Gastroesophageal sphincter (tissue), 3 donors: ENCODE measurements around the gene SLC66A1.

Experiments
- CTCF ChIP-seq, 4 experiments: fragments of 200-600 bp in 2 of 4; fragments of 450-650 bp in 2 of 4; sonication (generic) in 1 of 4; IDR thresholded peaks; one replicate each; pipeline ENCODE4 v1.5.1; 2017 to 2019; ENCODE audit warnings: antibody characterized with exemption in 4 of 4, mild to moderate bottlenecking in 2 of 4, moderate library complexity in 2 of 4
- EP300 ChIP-seq: sonication (generic); formaldehyde crosslinking; IDR thresholded peaks from one replicate; pipeline ENCODE4 v1.6.1; 2017; ENCODE audit warnings: antibody characterized with exemption, mild to moderate bottlenecking

- no peak for TF ChIP-seq CTCF (IDR thresholded peaks at IDR 0.05)
- TF ChIP-seq EP300, result no peak
These were observed 1.5 kb downstream of the SLC66A1 start for GRCh38 chr1:19313636-19313959.
